ENCODE measurements around the gene PRKCI.
"Not testable (repeated sequence)": the region's sequence is repeated elsewhere in the genome, so short reads cannot be mapped to it uniquely, and the experiment has no call there.

The PRKCI gene

DNA sequence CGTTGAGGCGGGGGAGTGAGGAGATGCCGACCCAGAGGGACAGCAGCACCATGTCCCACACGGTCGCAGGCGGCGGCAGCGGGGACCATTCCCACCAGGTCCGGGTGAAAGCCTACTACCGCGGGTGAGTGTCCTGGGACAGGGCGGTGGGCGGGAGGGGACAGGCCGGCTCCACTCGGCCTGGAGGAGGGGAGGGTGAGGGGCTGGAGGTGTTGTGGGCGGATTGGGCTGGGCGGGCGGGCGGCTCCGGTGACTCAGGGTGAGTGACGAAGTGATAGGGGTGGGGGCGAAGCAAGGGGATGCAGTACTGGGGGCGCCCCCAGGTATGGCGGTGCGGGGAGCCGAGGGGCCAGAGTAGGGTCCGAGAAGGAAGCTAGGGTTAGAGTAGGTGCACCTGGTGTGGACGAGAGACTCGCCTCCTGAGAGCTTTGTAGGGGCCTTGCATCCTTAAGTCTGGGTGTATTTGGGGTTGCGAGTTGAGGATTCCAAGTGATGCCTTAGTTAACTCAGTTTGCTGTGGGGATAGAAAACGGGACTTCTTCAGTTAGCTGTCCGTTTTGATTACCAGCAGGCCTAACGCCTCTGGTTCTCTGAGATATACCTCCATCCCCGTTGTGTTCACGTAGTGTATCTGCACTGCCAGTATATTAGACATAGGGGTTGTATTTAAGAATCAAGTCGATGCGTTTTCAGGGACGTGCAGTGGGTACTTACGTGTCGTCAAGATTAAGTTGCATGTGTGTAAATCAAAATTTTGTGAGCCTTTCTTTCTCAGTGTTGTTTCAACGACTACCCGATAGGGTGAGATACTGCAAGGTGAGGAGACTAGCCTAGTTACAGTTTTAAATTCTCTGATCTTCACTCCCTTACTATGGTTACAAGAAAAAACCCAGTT, 670 bp downstream of the PRKCI start:
- no peak for DNase-seq (ENCODE audit: low read depth)

DNA sequence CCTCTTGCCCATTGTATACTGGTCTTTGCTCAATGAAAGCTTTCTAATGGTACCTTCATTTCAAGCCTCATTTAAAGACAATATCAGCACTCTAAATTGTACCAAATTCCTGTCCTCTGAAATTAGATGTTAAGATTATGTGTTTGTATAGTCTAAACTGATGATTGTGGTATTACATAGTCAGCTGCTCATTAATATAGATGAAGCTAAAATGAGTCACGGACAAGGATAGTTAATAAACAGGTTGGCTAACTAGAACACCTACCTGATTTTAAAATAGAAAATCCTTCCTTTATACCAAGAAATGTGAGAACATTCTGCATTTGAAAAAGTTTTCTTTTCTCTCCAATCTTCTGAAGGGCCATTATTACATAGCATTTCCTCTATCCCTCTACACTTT, 2.9 kb downstream of the PRKCI start:
- DNase-seq (ENCODE audit: low read depth): no peak

DNA sequence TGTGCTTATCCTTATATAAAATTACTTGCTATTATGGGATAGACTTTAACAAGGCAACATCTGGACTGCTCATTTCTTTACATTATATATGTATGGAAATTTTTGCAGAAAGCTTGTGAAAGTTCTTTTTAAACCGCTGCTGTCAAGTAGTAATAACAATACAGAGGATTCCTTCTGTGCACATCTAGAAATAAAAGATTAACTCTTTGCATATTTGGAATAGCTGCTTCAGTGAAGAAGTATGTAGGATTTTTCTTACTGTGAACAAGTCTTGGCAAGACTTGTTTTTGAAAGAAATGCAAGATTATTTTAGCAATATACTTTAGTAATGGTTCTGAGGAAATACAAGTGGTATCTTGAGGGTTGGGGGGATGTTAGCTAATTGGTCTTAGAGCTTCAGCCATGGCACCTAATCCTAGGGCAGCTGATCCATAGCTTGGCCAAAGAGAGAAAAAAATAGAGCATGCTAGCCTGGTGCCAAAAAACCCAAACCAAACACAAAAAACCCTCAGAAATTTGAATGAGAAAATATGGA, 4.3 kb downstream of the PRKCI start:
- no peak for DNase-seq (ENCODE audit: low read depth)

DNA sequence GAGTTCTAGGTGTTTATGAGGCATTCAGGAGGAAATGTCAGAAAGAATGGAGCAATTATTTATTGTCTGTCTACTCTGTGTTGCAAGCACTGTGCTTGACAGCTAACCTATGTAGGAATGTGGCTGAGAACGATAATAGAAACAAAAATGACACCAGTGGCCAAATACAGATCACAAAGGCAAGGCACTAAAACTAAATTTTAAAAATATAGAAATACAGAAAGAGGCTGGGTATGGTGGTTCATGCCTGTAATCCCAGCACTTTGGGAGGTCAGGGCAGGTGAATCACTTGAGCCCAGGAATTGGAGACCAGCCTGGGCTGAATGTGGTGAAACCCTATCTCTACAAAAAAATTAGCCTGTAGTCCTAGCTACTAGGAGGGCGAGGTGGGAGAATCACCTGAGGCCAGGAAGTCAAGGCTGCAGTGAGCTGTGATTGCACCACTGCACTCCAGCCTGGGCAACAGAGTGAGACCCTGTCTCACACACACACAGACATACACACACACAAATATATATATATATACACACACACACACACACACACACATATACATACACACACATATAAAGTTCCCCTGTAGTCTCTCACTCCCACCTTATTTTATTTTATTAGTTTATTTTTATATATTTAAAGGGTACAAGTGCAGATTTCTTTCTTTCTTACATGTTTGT, 6.0 kb downstream of the PRKCI start:
- DNase-seq (ENCODE audit: low read depth): no peak

DNA sequence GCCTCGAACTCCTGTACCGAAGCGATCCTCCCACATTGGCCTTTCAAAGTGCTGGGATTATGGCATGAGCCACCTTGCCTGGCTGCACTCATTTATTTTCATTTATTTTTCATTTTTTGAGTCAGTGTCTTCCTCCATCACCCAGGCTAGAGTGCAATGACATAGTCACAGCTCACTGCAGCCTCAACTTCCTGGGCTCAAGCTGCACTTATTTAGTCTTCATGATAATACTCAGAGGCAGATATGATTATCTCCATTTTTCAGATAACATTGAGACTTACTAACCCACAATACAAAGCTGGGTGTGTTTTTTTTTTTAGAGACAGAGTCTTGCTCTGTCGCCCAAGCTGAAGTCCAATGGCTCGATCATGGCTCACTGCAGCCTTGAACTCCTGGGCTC, 10.0 kb downstream of the PRKCI start:
- DNase-seq (ENCODE audit: low read depth): no peak

DNA sequence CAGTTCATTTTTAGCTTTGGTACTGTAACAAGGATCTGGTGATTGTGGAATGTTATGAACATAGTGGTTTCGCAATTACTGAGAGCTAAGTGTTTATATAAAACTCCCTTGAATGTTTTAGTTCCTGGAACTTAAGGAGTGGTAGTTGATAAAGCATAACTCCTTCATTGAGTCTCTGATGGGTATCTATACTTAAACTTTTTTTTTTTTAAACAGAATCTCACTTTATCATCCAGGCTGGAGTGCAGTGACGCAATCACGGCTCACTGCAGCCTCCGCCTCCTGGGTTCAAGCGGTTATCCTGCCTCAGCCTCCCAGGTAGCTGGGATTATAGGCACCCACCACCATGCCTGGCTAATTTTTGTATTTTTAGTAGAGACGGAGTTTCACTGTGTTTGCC, 11.3 kb downstream of the PRKCI start:
- no peak for DNase-seq (ENCODE audit: low read depth)

DNA sequence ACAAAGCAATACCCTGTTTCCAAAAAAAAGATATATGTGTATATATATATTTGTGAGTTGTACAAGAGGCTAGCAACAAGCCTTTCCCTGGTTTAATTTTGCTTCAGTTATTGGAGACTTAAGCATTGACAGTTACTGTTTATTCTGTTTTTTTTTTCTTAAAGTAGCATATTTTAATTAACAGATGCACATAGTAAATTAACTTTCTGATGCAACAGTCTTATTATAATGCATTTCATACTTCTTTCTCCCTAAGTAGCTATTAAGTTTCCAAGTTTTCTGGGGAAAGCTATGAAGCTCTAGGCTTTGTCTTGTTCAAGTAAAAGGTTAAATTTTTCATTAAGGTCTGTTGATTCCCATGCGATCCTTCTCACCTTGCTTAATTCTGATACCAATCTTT, 17.9 kb downstream of the PRKCI start:
- DNase-seq (ENCODE audit: low read depth): no peak

DNA sequence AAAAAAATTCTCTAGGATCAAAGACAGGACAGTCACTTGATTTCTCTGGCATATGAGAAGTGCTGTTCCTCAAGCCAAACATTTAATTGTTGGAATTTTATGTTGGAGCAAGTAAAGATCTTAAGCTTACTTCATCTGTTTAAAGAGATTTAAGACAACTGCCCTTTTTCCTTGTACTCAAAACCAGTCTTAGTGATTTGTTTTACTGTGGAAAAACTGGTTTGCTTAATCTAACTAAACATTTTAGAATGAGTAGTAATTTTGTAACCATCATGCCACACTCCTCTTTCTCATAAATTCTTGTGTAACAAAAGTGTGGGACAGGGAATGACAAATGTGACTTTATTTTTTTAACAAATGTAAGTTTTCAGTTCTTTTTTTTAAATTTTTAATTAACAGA, 18.4 kb downstream of the PRKCI start:
- no peak for DNase-seq (ENCODE audit: low read depth)

DNA sequence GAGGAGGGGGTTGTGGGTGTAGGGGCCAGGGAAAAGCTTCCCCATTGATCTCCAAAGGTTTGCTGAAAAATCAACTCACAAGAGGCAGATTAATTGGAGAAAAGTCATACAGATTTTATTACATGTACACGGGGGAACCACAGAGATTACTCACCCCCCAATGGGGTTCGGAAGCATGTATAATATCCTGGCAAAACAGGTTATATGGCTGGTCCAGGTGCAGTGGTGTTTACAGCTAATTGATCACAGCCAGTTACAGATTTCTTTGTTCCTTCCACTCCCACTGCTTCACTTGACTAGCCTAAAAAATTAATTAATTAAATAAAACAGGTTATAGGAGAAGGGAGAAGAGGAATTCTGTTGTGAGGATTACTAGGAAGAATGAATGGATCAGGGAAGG, 22.4 kb downstream of the PRKCI start:
- no peak for DNase-seq (ENCODE audit: low read depth)

DNA sequence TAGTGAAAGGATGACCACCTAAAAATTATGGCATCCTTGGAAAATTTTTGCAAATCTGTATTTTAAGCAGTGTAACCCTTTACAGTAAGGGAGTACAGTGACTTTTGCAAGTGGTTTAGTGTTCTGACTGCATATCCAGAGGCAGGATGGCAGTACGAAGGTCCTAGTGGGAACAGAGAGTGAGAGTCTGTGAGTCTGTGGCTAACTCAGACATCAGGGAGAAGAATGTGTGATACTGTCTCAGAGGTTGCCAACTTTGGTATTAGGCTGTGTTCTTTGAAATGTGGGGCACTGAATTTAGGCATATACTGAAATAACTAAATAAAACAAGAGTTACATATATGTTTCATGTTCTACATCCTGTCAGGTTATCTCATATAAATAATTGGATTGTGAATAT, 25.7 kb downstream of the PRKCI start:
- no peak for DNase-seq (ENCODE audit: low read depth)

DNA sequence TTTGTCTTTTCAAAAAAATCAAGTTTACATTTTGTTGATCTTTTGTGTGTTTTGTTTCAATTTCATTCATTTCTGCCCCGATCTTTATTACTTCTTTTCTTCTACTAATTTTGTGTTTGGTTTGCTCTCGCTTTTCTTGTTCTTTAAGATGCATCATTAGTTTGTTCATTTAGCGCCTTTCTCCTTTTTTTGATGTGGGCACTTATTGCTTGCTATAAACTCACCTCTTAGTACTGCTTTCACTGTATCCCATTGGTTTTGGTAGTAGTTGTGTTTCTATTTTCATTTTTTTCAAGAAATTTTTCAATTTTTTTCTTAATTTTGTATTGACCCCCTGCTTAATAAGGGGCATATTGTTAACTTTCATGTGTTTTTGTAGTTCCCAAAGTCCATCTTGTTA, 34.4 kb downstream of the PRKCI start:
- DNase-seq (ENCODE audit: low read depth): no peak

DNA sequence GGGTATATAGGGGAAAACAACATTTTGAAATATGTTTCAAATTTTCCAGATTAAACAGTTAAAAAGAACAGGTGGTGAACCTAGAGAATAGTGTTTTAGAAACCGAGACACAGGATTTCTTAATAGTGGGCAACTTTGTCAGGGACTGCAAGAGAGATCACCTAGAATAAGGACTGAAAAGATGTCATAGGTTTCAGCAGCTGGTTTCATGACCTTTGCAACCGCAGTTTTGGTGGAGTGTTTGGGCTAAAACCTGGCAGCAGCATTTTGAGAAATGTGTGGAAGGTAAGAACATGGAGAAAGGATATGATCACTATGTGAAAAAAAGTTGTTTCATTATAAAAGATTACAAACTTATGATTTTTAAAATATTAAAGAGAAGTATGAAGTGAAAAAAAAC, 34.9 kb downstream of the PRKCI start:
- DNase-seq (ENCODE audit: low read depth): no peak

DNA sequence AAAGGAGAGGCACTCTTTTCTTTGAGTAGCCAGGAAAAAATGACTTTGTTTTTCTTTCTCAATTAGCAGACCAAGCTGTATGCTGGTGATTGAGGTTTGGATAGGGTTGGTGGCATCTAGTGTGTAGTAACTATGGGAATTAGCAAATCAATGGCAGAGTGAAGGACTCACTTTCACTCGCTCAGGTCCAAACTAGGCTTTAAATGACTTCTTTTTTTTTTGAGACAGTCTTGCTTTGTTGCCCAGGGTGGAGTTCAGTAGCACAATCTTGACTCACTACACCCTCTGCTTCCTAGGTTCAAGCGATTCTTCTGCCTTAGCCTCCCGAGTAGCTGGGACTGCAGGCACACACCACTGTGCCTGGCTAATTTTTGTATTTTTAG, 35.9 kb downstream of the PRKCI start:
- DNase-seq (ENCODE audit: low read depth): no peak

DNA sequence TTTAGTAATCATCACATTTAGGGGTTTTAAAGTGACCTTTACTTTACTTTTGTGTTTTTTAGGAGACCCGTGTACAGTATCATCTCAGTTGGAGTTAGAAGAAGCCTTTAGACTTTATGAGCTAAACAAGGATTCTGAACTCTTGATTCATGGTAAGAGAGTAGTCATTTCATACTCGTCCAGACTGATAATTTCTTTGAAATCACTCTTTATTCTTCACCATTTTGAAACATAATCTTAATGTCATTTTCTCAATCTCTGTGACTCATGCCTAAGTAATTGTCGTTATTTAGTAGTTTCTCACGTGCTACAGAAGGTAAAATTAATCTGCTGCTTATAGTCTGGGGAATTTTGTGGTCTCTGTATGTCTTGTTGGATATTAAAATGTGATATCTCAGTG, 37.7 kb downstream of the PRKCI start:
- DNase-seq (ENCODE audit: low read depth): no peak

DNA sequence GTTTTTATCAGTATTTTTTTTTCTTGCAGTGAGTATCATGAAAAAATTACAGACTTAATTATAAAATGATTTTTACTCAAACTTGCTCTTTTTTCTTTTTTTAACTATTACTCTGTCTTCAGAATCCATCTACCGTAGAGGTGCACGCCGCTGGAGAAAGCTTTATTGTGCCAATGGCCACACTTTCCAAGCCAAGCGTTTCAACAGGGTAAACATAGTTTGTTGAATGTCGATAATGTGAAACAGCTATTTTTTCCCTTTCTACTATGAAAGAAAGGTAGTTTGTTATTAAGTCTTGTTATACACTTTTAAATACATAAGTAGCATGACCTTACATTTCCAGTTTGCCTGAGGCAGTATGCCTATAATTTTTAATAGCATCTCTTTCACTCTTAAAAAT, 45.6 kb downstream of the PRKCI start:
- DNase-seq (ENCODE audit: low read depth): no peak

DNA sequence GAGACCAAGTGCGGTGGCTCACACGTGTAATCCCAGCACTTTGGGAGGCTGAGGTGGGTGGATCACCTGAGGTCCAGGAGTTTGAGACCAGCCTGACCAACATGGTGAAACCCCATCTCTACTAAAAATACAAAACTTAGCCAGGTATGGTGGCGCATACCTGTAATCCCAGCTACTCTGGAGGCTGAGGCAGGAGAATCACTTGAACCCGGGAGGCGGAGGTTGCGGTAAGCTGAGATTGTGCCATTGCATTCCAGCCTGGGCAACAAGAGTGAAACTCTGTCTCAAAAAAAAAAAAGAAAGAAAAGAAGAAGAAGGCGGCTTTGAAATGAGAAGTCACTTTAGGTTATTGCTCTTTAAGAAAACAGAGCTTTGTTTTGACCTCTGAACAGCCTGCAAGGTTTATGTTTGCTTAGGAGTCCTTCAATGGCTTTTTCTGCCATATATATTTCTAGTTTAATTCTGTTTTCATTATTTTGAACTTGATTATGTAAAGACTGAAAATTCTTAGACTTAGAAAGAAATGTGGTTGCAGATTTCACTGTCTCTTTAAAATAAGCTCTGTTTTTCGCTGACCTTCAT, 47.5 kb downstream of the PRKCI start:
- not testable (repeated sequence) for DNase-seq (ENCODE audit: low read depth)

DNA sequence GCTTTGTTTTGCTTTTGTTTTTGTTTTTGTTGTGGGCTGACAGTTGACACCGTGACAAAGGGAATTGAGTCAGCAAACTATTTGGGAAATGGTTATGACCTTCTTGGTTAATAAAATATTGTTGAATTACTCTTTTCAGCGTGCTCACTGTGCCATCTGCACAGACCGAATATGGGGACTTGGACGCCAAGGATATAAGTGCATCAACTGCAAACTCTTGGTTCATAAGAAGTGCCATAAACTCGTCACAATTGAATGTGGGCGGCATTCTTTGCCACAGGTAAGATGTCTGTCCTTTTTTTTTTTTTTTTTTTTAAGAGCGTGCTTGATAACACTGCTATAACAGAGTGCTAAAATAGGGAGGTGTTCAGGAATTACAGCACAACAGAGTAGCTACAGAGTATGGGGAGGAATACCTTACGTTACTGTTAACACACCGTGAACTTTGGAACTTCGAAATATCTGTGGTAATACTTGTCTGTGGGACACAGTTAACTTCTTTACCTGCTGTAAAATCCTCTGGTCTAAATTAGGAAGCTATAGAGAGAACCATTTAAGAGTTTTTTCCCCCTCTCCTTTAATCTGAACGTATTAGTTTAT, 48.2 kb downstream of the PRKCI start:
- no peak for DNase-seq (ENCODE audit: low read depth)

DNA sequence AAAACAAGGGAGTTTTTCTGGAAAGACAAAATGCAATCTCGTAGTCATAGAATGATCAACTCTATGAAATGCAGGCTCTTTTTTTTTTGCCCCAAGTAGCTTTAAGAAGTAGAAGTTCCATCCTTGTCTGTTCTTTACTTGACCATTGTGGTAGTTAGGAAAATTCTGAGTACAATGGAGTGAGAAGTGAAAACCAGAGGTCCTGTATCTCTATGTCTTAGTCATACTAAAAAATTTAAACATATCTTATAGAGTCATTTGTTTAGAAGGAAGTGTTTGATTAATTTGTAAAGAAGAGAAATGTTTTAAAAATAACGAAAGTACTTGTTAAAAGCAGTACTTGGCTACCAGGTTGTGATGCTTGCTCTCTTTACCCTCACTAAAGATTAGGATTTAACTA, 52.4 kb downstream of the PRKCI start:
- no peak for DNase-seq (ENCODE audit: low read depth)

DNA sequence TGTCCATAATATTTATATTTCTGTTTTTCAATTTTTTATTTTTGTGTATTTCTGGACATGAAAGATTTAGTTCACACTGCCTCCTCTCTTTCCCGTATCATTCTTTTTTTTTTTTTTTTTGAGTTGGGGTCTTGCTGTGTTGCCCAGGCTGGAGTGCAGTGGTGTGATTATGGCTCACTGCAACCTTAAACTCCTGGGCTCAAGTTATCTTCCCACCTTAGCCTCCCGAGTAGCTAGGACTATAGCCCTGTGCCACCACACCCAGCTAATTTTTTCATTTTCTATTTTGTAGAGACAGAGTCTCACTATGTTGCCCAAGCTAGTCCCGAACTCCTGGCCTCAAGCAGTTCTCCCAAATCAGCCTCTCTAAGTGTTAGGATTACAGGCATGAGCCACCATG, 53.6 kb downstream of the PRKCI start:
- DNase-seq (ENCODE audit: low read depth): no peak

DNA sequence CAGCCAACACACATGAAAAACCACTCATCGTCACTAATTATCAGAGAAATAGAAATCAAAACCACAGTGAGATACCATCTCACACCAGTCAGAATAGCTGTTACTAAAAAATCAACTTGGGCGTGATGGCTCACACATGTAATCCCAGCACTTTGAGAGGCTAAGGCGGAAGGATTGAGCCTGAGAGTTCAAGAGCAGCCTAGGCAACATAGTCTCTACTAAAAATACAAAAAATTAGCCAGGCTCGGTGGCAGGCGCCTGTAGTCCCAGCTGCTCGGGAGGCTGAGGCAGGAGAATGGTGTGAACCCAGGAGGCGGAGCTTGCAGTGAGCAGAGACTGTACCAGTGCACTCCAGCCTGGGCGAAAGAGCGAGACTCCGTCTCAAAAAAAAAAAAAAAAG, 55.1 kb downstream of the PRKCI start:
- DNase-seq (ENCODE audit: low read depth): not testable (repeated sequence)

DNA sequence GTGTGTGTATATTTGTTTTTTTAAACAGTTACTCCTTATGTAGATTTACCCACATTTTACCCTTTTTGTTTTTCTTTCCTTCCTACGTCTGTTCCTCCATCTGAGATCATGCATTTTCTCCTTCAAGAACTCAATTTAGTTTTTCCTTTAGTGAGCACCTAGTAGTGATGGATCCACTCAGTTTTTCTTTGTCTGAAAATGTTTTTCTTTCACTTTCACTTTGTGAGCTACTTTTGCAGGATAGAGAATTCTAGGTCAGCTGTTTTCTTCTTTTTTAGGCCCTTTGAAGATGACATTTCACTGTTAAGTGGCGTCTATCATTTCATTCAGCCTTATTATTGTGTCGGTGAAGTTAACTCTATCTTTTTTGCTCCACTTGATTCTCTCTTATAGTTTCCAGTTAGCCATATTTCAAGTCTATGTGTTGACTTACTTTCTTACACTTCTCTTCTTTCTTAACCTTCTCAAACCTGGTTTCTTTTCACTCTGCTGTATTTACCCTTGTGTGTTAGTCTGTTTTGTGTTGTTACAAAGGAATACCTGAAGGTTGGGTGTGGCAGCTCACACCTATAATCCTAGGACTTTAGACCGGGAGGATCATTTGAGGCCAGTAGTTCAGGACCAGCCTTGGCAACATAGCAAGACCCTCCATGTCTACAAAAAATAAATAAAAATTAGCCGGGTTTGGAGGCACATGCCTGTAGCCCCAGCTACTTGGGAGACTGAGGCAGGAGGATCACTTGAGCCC, 55.8 kb downstream of the PRKCI start:
- DNase-seq (ENCODE audit: low read depth): no peak

DNA sequence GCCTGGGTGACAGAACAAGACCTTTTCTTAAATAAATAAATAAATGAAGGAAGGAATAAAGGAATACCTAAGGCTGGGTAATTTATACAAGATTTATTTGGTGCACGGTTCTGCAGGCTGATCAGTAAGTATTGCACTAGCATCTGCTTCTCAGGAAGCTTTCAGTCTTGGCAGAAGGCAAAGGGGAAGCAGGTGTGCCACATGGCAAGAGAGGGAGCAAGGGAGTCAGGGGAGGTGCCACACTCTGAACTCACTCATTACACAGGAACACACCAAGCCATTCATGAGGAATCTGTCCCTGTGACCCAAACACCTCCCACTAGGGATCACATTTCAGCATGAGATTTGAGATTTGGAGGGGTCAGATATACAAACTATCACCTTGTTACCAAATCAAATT, 56.4 kb downstream of the PRKCI start:
- no peak for DNase-seq (ENCODE audit: low read depth)
